ENCODE data around the gene DUSP1. TPM values are rescaled to one million over a fixed set of nuclear protein-coding genes. Genes with fewer than 3 reads are reported as not detected.
A peak's percentile ranks its signal among the peaks of the same experiment; 100 is the strongest.

Gene DUSP1
- total and polyA plus RNA-seq, 2 donors (not counting 3 experiments of a cell fraction or from before 2014, with no cell fraction given) = 36.1 to 196 TPM

DNA sequence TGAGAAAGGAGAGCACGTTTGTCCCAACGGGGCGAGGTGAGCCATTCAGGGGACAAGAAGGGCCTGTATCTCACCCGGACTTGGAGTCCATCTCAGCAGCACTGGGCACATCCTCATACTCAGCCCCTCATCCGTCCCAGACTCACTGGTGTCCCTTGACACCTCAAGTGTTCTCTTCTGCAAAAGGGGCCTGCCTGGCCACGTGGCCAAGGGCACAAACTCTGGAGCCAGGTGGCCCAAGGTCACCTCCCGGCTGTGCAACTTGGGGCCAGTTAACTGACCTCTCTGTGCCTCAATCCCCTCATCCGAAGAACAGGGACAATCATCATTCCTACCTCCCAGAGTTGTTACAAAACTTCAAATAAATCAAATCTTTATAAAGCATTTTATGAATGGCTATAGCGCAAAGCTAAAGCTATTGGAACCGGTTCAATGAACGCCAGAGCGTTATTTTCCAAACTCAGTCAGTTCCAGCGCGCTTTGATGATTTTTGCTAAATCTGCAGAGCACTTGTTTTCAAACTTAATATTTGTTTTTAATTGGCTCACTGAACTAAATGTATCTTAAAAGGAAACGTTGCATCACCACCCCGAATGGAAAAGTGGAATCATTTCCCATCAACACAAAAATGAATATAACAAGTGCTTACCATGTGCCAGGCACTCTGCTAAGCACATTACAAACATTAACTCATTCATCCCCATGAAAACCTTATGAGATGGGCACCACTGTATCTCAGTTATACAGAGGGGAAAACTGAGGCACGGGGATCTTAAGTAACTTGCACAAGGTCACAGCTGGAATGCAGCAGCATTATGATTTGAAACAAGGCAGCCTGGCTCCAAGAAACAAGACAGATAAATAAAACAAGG, 49.3 kb downstream of the DUSP1 start:
- no peaks in the 10 kb centered on the region for H3K27me3 ChIP-seq (ENCODE audit: control insufficient read depth in 2 of 2, insufficient read depth in 2 of 2, low read length in 2 of 2)
- no peak for FAIRE-seq
- no peaks in the 10 kb centered on the region for H3K9me1 ChIP-seq (replicated peaks; ENCODE audit: control insufficient read depth, extremely low read depth, insufficient read depth, low read length)
- no peaks in the 10 kb centered on the region for H4K20me1 ChIP-seq (replicated peaks; ENCODE audit: control insufficient read depth, extremely low read depth, insufficient read depth, low read length)
- no peak overlapping the region for H3K27ac ChIP-seq (ENCODE audit: insufficient read depth, low read depth, low read length)
- H3K9me3 ChIP-seq (replicated peaks; ENCODE audit: control insufficient read depth, insufficient read depth, low read length) = no peaks in the 10 kb centered on the region
- H3K79me2 ChIP-seq (ENCODE audit: control insufficient read depth, insufficient read depth, low read length) = no peaks in the 10 kb centered on the region
- no peak overlapping the region for H3K4me2 ChIP-seq (ENCODE audit: insufficient read depth, low read length)
- no peak overlapping the region for H3K4me3 ChIP-seq (replicated peaks in 1 of 3; ENCODE audit: insufficient read depth in 1 of 3, low read depth in 1 of 3, low read length in 3 of 3)
- BruUV-seq (replicated peaks) = TSS peak; percentile 48
- intact Hi-C loops (cut with micrococcal nuclease) = loop anchor here (1.0 kb wide), 3 partner anchors 12 to 44 kb away; no protein-coding TSS in a partner anchor
- H3K9ac ChIP-seq (replicated peaks; ENCODE audit: extremely low read depth, insufficient read depth, low read length) = no peak overlapping the region
- CTCF ChIA-PET = interaction anchor here (0.9 to 3.4 kb wide), 7 partner anchors 12 to 211 kb away, joined by 3 to 17 read pairs (median 4); no protein-coding TSS in a partner anchor
- POLR2A ChIA-PET = no interaction called here
- peak overlapping the region; percentile 72 for H2AFZ ChIP-seq (ENCODE audit: low read depth, low read length)
- dilution Hi-C loops (cut with MboI; ENCODE audit: extremely low pct_ligation_motif_present, low sequenced_read_pairs) = no loop called here
- TF ChIP-seq EZH2 (IDR thresholded peaks at IDR 0.05; ENCODE audit: borderline replicate concordance, low read depth, low read length, severe bottlenecking) = no peak
- no peak for TF ChIP-seq POLR2A (IDR thresholded peaks at IDR 0.05; ENCODE audit: low read depth, low read length)
- peak; percentile 73 for TF ChIP-seq JUN (IDR thresholded peaks at IDR 0.05; ENCODE audit: borderline replicate concordance, insufficient read depth, insufficient read length, low read depth)
- no peaks in the 10 kb centered on the region for H3K36me3 ChIP-seq (ENCODE audit: control insufficient read depth in 2 of 2, extremely low read depth in 1 of 2, insufficient read depth in 2 of 2, low read length in 2 of 2)
- peaks cover 8% of the 10 kb centered on the region for H3K4me1 ChIP-seq (ENCODE audit: control insufficient read depth, extremely low read depth, insufficient read depth, low read length)
- DNase-seq (ENCODE audit: low read depth, low spot score) = peak; percentile 95

GRCh38 chr5:172720655-172721054, 50.3 kb downstream of the DUSP1 start:
- Histone ChIP-seq H3K9ac (replicated peaks; ENCODE audit: extremely low read depth, insufficient read depth, low read length) (no peak overlapping the region), H3K4me1 (ENCODE audit: control insufficient read depth, extremely low read depth, insufficient read depth, low read length) (peaks cover 8% of the 10 kb centered on the region), H3K9me1 (replicated peaks; ENCODE audit: control insufficient read depth, extremely low read depth, insufficient read depth, low read length) (no peaks in the 10 kb centered on the region), H4K20me1 (replicated peaks; ENCODE audit: control insufficient read depth, extremely low read depth, insufficient read depth, low read length) (no peaks in the 10 kb centered on the region), H3K4me2 (ENCODE audit: insufficient read depth, low read length) (no peak overlapping the region), H3K27me3 (ENCODE audit: control insufficient read depth in 2 of 2, insufficient read depth in 2 of 2, low read length in 2 of 2) (no peaks in the 10 kb centered on the region), H3K79me2 (ENCODE audit: control insufficient read depth, insufficient read depth, low read length) (no peaks in the 10 kb centered on the region), H3K36me3 (ENCODE audit: control insufficient read depth in 2 of 2, extremely low read depth in 1 of 2, insufficient read depth in 2 of 2, low read length in 2 of 2) (no peaks in the 10 kb centered on the region), H3K9me3 (replicated peaks; ENCODE audit: control insufficient read depth, insufficient read depth, low read length) (no peaks in the 10 kb centered on the region), H2AFZ (ENCODE audit: low read depth, low read length) (no peak overlapping the region), H3K27ac (ENCODE audit: insufficient read depth, low read depth, low read length) (no peak overlapping the region), H3K4me3 (replicated peaks in 1 of 3; ENCODE audit: insufficient read depth in 1 of 3, low read depth in 1 of 3, low read length in 3 of 3) (no peak overlapping the region)
- ChIA-PET CTCF (interaction anchor here (0.8 to 2.2 kb wide), 6 partner anchors 12 to 211 kb away, joined by 3 to 19 read pairs (median 4); partner anchors contain the start of gene DUSP1), POLR2A (no interaction called here)
- no peak for DNase-seq (ENCODE audit: low read depth, low spot score)
- BruUV-seq (replicated peaks) = no TSS peak
- dilution Hi-C loops (cut with MboI; ENCODE audit: extremely low pct_ligation_motif_present, low sequenced_read_pairs) = no loop called here
- FAIRE-seq = no peak
- intact Hi-C loops (cut with micrococcal nuclease) = no loop called here
- no peak for TF ChIP-seq POLR2AphosphoS5 (IDR thresholded peaks at IDR 0.05; ENCODE audit: insufficient read depth, low read depth, low read length)
- no peak for TF ChIP-seq EZH2 (IDR thresholded peaks at IDR 0.05; ENCODE audit: borderline replicate concordance, low read depth, low read length, severe bottlenecking)
- TF ChIP-seq, protein P1, sequence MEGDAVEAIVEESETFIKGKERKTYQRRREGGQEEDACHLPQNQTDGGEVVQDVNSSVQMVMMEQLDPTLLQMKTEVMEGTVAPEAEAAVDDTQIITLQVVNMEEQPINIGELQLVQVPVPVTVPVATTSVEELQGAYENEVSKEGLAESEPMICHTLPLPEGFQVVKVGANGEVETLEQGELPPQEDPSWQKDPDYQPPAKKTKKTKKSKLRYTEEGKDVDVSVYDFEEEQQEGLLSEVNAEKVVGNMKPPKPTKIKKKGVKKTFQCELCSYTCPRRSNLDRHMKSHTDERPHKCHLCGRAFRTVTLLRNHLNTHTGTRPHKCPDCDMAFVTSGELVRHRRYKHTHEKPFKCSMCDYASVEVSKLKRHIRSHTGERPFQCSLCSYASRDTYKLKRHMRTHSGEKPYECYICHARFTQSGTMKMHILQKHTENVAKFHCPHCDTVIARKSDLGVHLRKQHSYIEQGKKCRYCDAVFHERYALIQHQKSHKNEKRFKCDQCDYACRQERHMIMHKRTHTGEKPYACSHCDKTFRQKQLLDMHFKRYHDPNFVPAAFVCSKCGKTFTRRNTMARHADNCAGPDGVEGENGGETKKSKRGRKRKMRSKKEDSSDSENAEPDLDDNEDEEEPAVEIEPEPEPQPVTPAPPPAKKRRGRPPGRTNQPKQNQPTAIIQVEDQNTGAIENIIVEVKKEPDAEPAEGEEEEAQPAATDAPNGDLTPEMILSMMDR (IDR thresholded peaks at IDR 0.05; ENCODE audit: extremely low read depth in 1 of 2, insufficient read depth in 1 of 2, low read depth in 1 of 2, low read length in 2 of 2) = no peak
